MCF 10A (cell line): ENCODE results near the gene SGSM1. TPM values are rescaled to one million over a fixed set of nuclear protein-coding genes. Genes with fewer than 3 reads are reported as not detected.

Experiments
- BruUV-seq: library from RNA; stranded (reverse); fragments of 400-500 nt; replicated peaks from 2 replicates; lab custom pipeline; 2021; lab: Mats Ljungman, UMichigan
- CTCF ChIA-PET: fragments of 300-600 bp; sonication (Branson Sonifier 250); formaldehyde crosslinking; extraction: SDS; loops from one replicate; lab custom pipeline; 2021; ENCODE audit warnings: antibody characterized with exemption, inconsistent platforms; lab: Yijun Ruan, JAX
- POLR2A ChIA-PET: fragments of 300-600, 350-650 bp; sonication (Branson Sonifier 250); formaldehyde crosslinking; extraction: SDS; loops from one replicate; lab custom pipeline; 2020; ENCODE audit warnings: antibody characterized with exemption, inconsistent platforms; lab: Yijun Ruan, JAX
- DNase-seq: peaks from one replicate; pipeline ENCODE4 v3.0.0-alpha.2; 2018; ENCODE audit not compliant: unreplicated experiment
- H3K27ac Mint-ChIP-seq: one replicate; pipeline ENCODE4 v1.8.0; 2022; ENCODE audit warnings: mild to moderate bottlenecking, low read depth, mixed read lengths; ENCODE audit not compliant: unreplicated experiment
- H3K27me3 Mint-ChIP-seq: one replicate; pipeline ENCODE4 v1.8.0; 2022; ENCODE audit warnings: mixed read lengths; ENCODE audit not compliant: insufficient read depth, unreplicated experiment
- H3K36me3 Mint-ChIP-seq: one replicate; pipeline ENCODE4 v1.8.0; 2022; ENCODE audit warnings: mild to moderate bottlenecking, moderate library complexity, mixed read lengths; ENCODE audit not compliant: insufficient read depth, unreplicated experiment
- H3K4me1 Mint-ChIP-seq: one replicate; pipeline ENCODE4 v1.8.0; 2022; ENCODE audit warnings: mixed read lengths; ENCODE audit not compliant: insufficient read depth, unreplicated experiment
- H3K4me3 Mint-ChIP-seq: one replicate; pipeline ENCODE4 v1.8.0; 2022; ENCODE audit warnings: mild to moderate bottlenecking, moderate library complexity, mixed read lengths; ENCODE audit not compliant: unreplicated experiment
- H3K9me3 Mint-ChIP-seq: one replicate; pipeline ENCODE4 v1.8.0; 2022; ENCODE audit warnings: mixed read lengths; ENCODE audit not compliant: unreplicated experiment
- CTCF ChIP-seq: fragments of 200-600 bp; IDR thresholded peaks from one replicate; pipeline ENCODE4 v1.8.0; 2022; ENCODE audit warnings: antibody characterized with exemption, mild to moderate bottlenecking; ENCODE audit not compliant: unreplicated experiment
- intact Hi-C: fragments of 100-400 bp; cut with micrococcal nuclease; formaldehyde crosslinking; loops from 2 replicates; pipeline ENCODE4 v1.14.1; 2022
- total RNA-seq: library from RNA; stranded (reverse); gene quantifications from 2 replicates; pipeline ENCODE4 v1.2.3, GENCODE V29; 2022

SGSM1 gene
- total RNA-seq, 1 experiment from 2014 or later: 0.14 TPM

- no peak overlapping the region for H3K27ac Mint-ChIP-seq
- ChIA-PET POLR2A (no interaction called here), CTCF (no interaction called here)
- H3K9me3 Mint-ChIP-seq: peaks cover 10% of the 10 kb centered on the region
- BruUV-seq: no TSS peak
- no peak for TF ChIP-seq CTCF
- no peak overlapping the region for H3K4me3 Mint-ChIP-seq
- DNase-seq: no peak
- H3K4me1 Mint-ChIP-seq: no peaks in the 10 kb centered on the region
- H3K27me3 Mint-ChIP-seq: peaks cover 66% of the 10 kb centered on the region
- H3K36me3 Mint-ChIP-seq: no peaks in the 10 kb centered on the region
- intact Hi-C loops: no loop called here
Observed at GRCh38 chr22:24819911-24820461, 14.0 kb downstream of the SGSM1 start.

- H3K4me1 Mint-ChIP-seq: no peaks in the 10 kb centered on the region
- CTCF ChIA-PET: no interaction called here
- peaks cover 6% of the 10 kb centered on the region for H3K36me3 Mint-ChIP-seq
- no peak for TF ChIP-seq CTCF
- H3K27me3 Mint-ChIP-seq: peaks cover 65% of the 10 kb centered on the region
- no TSS peak for BruUV-seq
- intact Hi-C loops: no loop called here
- no peak overlapping the region for H3K4me3 Mint-ChIP-seq
- H3K27ac Mint-ChIP-seq: no peak overlapping the region
- no peaks in the 10 kb centered on the region for H3K9me3 Mint-ChIP-seq
- no peak for DNase-seq
- POLR2A ChIA-PET: no interaction called here
Observed at GRCh38 chr22:24822471-24822870, 16.5 kb downstream of the SGSM1 start.

- H3K9me3 Mint-ChIP-seq: no peaks in the 10 kb centered on the region
- CTCF ChIA-PET: interaction anchor here (0.6 to 1.1 kb wide), 3 partner anchors 29 to 141 kb away, joined by 3 to 4 read pairs (median 4); no protein-coding TSS in a partner anchor
- peaks cover 6% of the 10 kb centered on the region for H3K36me3 Mint-ChIP-seq
- DNase-seq: no peak
- peaks cover 65% of the 10 kb centered on the region for H3K27me3 Mint-ChIP-seq
- no peaks in the 10 kb centered on the region for H3K4me1 Mint-ChIP-seq
- H3K27ac Mint-ChIP-seq: no peak overlapping the region
- BruUV-seq: no TSS peak
- no peak for TF ChIP-seq CTCF
- no peak overlapping the region for H3K4me3 Mint-ChIP-seq
- intact Hi-C loops: no loop called here
- POLR2A ChIA-PET: no interaction called here
Observed at GRCh38 chr22:24823787-24824186, 17.8 kb downstream of the SGSM1 start.

- intact Hi-C loops: no loop called here
- no TSS peak for BruUV-seq
- DNase-seq: no peak
- Mint-ChIP-seq H3K27me3 (peaks cover 65% of the 10 kb centered on the region), H3K36me3 (peaks cover 6% of the 10 kb centered on the region), H3K4me1 (no peaks in the 10 kb centered on the region), H3K9me3 (no peaks in the 10 kb centered on the region), H3K4me3 (no peak overlapping the region), H3K27ac (no peak overlapping the region)
- TF ChIP-seq CTCF: no peak
- CTCF ChIA-PET: interaction anchor here (1.0 to 1.1 kb wide), 2 partner anchors 28 to 43 kb away, joined by 3 to 4 read pairs; no protein-coding TSS in a partner anchor
- POLR2A ChIA-PET: no interaction called here
Observed at GRCh38 chr22:24824250-24824649, 18.2 kb downstream of the SGSM1 start.
